Ammon's horn (tissue), 1 donor: ENCODE results near the gene BRMS1.
A peak's percentile ranks its signal among the peaks of the same experiment; 100 is the strongest.
"Not testable (repeated sequence)": the region's sequence is repeated elsewhere in the genome, so short reads cannot be mapped to it uniquely, and the experiment has no call there.

Experiments used
- DNase-seq: peaks from one replicate; pipeline ENCODE4 v3.0.0-alpha.2; 2016; ENCODE audit warnings: low spot score

Gene BRMS1, protein sequence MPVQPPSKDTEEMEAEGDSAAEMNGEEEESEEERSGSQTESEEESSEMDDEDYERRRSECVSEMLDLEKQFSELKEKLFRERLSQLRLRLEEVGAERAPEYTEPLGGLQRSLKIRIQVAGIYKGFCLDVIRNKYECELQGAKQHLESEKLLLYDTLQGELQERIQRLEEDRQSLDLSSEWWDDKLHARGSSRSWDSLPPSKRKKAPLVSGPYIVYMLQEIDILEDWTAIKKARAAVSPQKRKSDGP

GRCh38 chr11:66344550-66345315 lies at the start of gene BRMS1:
Gene BRMS1, minus strand, starts transcription at chr11:66345104. Its CDS starts 2,870 bp downstream, at chr11:66342234.
- DNase-seq: peak; percentile 97

GRCh38 chr11:66393954-66394353 lies 49.0 kb upstream of the BRMS1 start:
- no peak for DNase-seq

DNA sequence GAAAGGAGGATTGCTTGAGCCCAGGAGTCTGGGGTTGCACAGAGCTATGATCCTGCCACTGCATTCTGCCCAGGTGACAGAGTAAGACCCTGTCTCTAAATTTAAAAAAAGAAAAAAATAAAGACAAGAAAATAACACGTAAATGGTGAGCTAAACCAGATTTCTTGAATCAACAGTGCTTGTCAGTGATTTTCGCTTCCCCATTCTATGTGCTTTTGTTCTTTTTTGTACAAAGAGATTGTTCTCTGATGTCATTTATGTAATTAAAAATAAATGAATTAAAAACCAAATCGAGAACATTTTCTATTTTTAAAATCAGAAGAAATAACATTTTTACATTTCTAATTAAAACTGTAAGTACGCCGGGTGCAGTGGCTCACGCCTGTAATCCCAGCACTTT lies 46.4 kb upstream of the BRMS1 start:
- DNase-seq: no peak

- peak; percentile 71 for DNase-seq
Measured at GRCh38 chr11:66388780-66389386, 44.0 kb upstream of the BRMS1 start.

DNA sequence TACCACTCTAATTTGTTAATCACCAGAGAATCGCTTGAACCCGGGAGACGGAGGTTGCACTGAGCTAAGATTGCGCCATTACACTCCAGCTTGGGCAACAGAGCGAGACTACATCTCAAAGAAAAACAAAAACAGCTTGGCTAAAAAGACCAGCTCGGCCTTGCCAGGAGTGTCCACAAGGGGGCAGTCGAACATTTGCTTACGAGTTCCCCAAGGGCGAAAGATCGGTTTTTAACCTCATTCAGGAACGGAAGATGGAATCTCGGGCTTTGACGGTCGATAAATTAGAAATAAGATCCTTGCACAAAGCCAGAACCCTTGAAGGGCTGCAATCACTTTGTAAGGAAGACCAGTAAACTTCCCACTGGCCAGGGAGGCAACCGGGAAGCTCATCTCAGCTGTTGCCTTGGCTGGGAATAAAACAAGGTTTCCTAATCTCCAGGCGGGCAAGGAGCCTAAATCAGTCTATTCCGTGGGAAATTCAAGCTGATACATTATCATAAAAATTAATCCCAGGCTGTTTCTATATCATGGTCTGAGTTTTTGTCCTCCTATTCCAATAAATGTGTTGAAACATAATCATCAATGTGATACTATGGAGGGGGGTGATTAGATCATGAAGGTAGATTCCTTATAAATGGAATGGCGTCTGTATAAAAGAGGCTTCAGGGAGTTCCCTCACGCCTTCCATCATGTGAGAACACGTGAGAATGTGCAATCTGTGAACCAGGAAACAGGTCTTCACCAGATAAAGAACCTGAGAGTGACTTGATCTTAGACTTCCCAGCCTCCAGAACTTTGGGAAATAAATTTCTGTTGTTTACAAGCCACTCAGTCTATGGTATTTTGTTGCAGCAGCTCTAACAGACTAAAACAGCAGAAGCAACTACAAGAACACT lies 41.5 kb upstream of the BRMS1 start:
- DNase-seq: peak; percentile 89

GRCh38 chr11:66384316-66384715 lies 39.4 kb upstream of the BRMS1 start:
- not testable (repeated sequence) for DNase-seq

- DNase-seq: not testable (repeated sequence)
Measured at GRCh38 chr11:66380264-66380663, 35.4 kb upstream of the BRMS1 start.

- not testable (repeated sequence) for DNase-seq
Measured at GRCh38 chr11:66373690-66374287, 28.9 kb upstream of the BRMS1 start.

GRCh38 chr11:66373265-66373664 lies 28.4 kb upstream of the BRMS1 start:
- peak; percentile 64 for DNase-seq

DNA sequence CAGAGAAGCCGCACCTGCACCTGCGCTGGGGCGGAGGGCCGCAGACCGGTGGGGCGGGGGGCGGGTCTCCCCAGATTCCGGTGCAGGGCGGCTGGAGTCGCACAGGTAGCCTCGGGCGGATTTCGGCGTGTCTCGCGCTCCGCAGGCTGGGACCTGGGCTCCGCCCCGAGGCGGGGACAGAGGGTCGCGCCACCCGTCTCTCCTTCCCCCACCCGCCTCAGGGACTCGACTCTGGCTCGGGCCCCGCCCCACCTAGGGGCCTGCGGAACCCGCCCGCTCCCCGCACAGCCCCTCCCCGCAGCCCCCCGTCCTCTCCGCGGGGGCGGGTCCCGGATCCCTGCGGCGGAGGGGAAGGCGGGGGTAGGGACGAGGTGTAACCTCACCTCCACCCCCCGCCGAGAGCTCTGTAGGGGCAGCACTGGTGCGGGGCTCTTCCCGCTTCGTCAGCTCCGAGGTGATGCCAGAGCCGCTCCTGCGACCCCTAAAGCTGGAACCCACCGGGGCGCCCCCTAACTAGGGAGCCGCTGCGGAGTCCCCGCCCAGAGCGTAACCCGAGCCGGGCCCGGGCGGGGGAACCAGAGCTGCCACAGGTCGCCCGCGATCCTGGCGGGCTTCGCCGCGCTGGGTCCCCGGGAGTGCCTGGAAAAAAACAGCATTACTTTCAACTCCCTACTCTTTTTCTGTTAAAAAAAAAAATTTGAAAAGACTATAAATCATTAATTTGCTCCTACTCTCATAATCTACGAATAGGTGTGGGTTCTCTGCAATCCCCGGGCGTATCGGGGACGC lies 26.9 kb upstream of the BRMS1 start, which contains the start of gene SLC29A2:
Gene SLC29A2, minus strand, starts transcription at position 134 of the 789 bp plus-strand sequence. CDS start 169 bp downstream, outside the sequence.
- DNase-seq: peak; percentile 33

- DNase-seq: no peak
Measured at GRCh38 chr11:66369073-66369894, 24.4 kb upstream of the BRMS1 start.

- no peak for DNase-seq
Measured at GRCh38 chr11:66368484-66368883, 23.6 kb upstream of the BRMS1 start.

- no peak for DNase-seq
Measured at GRCh38 chr11:66367561-66368312, 22.8 kb upstream of the BRMS1 start.

DNA sequence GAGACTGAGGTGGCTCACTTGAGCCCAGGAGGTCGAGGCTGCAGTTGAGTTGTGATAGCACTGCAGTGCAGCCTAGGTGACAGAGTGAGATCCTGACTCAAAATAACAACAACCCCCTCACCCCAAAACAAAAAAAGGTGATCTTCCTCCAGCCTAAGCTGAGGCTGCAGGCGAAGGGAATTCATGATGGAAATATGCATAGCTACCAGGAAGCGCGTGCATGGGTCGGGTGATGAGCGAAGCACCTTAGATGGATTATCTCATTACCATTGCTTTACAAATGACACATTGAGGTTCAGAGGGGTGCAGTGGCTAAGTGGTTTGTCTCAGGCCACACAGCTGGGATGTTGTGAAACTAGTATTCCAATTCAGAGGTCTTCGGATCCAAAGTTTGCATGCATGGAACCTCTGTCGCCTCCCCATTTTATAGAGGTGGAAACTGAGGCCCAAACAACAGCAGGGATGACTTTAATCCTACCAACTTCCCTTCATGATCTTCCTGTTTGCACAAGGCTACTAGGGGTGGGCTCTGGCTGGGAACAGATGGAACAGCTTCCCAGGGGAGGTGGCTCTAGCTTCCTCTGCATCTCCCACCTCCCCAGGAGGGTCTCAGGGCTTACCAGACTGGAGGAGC lies 22.1 kb upstream of the BRMS1 start:
- DNase-seq: no peak

DNA sequence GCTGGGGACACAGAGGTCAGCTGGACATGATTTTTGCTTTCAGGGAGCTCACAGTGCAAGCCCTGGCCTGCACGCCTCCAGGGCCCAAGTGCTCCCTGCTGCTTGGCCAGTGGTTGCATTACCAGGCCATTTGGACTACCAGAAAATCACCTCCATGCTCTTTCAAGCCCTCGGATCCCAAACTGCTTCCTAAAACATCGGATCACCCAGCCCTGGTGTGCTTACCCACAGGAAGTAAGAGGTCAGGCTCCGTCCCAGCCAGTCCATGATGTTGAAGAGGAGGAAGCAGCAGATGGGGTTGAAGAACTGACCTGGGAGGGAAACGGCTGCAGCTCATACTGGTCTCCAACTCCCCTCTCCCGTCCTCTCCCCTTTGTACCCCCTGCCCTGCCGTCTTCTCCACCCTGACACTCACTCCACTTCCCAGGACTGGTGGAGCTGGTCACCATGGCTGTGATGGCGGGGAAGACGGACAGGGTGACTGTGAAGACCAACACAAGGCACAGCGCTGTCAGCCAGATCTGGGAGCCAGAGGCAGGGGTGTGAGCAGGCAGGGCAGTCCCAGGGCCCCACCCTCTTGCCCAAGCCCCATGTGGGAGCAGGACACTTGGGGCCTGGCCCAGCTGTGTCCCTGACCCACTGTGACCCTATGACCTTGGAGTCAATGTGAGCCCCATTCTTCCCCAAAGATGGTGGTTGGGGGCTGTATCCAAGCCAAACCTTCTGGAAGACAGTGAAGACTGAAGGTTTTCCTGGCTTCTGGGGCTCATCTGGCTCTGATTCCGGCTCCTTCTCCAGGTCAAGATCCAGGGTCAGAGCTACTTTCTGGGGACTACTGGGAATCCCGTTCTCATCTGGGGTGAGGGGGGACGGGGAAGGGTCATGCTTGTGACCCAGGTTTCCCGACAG lies 21.1 kb upstream of the BRMS1 start:
- no peak for DNase-seq

- no peak for DNase-seq
Measured at GRCh38 chr11:66365166-66365565, 20.3 kb upstream of the BRMS1 start.

GRCh38 chr11:66363805-66364535 lies 19.1 kb upstream of the BRMS1 start:
- DNase-seq: no peak
